ENCODE measurements around the gene OCSTAMP.

DNA sequence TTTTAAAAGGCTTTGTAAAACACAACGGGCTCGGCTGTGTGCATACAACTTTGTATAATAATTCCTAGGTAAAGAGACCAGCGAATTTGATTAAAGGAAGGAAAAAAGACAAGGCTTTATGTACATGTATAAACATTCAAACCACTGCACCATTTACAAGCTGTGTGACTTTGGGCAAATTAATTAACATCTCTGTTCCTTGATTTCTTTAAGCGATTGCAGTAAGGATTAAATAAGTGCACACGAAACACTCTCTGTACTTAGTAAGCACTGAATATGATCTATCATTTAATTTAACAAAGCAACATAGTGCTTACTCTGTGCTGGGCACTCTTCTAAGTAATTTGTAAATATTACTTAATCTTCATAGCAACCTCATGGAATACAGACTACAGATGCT, 19.5 kb upstream of the OCSTAMP start:
- TF ChIP-seq EZH2 (IDR thresholded peaks at IDR 0.05) (no peak), EZH2phosphoT487 (IDR thresholded peaks at IDR 0.05) (no peak)
- TF ChIP-seq, protein P1, sequence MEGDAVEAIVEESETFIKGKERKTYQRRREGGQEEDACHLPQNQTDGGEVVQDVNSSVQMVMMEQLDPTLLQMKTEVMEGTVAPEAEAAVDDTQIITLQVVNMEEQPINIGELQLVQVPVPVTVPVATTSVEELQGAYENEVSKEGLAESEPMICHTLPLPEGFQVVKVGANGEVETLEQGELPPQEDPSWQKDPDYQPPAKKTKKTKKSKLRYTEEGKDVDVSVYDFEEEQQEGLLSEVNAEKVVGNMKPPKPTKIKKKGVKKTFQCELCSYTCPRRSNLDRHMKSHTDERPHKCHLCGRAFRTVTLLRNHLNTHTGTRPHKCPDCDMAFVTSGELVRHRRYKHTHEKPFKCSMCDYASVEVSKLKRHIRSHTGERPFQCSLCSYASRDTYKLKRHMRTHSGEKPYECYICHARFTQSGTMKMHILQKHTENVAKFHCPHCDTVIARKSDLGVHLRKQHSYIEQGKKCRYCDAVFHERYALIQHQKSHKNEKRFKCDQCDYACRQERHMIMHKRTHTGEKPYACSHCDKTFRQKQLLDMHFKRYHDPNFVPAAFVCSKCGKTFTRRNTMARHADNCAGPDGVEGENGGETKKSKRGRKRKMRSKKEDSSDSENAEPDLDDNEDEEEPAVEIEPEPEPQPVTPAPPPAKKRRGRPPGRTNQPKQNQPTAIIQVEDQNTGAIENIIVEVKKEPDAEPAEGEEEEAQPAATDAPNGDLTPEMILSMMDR (IDR thresholded peaks at IDR 0.05): no peak
